ENCODE measurements around the gene OR1N1. TPM values are rescaled to one million over a fixed set of nuclear protein-coding genes. Genes with fewer than 3 reads are reported as not detected.

The OR1N1 gene, protein sequence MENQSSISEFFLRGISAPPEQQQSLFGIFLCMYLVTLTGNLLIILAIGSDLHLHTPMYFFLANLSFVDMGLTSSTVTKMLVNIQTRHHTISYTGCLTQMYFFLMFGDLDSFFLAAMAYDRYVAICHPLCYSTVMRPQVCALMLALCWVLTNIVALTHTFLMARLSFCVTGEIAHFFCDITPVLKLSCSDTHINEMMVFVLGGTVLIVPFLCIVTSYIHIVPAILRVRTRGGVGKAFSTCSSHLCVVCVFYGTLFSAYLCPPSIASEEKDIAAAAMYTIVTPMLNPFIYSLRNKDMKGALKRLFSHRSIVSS
- polyA plus RNA-seq (not detected in 3 replicates), polyA minus RNA-seq (not detected in 3 replicates)
- not detected for polyA plus RNA-seq (2011; ENCODE audit: low read depth)
- polyA plus RNA-seq (2011; cell fraction: cytosol; rRNA removed): not detected in 2 replicates
- not detected in 2 replicates for polyA plus RNA-seq (2011; cell fraction: nucleus; rRNA removed)
- not detected in 2 replicates for polyA plus RNA-seq (2012; ENCODE audit: low replicate concordance)
- not detected for polyA minus RNA-seq (2011; cell fraction: cytosol; rRNA and poly(A)+ RNA removed)
- polyA minus RNA-seq (2011; cell fraction: nucleus; rRNA and poly(A)+ RNA removed): not detected in 2 replicates

DNA sequence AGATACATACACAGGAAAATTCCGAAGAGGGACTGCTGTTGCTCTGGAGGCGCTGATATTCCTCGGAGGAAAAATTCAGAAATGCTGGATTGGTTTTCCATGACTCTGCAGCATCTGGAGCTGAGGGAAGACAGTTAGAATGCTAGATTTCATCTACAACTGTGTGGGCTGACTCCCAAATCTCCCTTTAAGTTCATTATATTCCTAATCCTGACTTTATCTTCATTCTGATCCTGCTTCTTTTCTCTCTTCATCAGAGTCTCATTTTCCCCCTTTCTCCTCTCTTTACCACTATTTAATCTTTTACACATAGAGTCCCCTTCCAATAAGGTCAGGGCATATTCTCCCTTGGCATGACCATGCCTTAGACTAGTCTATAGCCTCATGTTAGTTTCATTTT lies at the start of gene OR1N1:
TSS of gene OR1N1 (minus strand) at position 101 of the 400 bp plus-strand sequence. CDS start at position 101, 0 bp downstream.
- DNase-seq (ENCODE audit: low read depth, low spot score) (no peak), FAIRE-seq (no peak)
- no peaks in the 10 kb centered on the region for H3K27me3 ChIP-seq (ENCODE audit: control insufficient read depth, extremely low read depth, insufficient read depth, low read length)
- no peak within 1 kb of the TSS for H3K4me3 ChIP-seq (ENCODE audit: control insufficient read depth in 2 of 3, extremely low read depth in 1 of 3, insufficient read depth in 2 of 3, low read depth in 1 of 3, low read length in 3 of 3)
- H2AFZ ChIP-seq (ENCODE audit: control insufficient read depth, low read length): no peak within 1 kb of the TSS
- no peaks in the 10 kb centered on the region for H3K4me1 ChIP-seq (ENCODE audit: control insufficient read depth, extremely low read depth, insufficient read depth, low read length)
- H3K9me3 ChIP-seq (ENCODE audit: control insufficient read depth, low read depth, low read length): no peaks in the 10 kb centered on the region
- dilution Hi-C loops (cut with MboI; ENCODE audit: extremely low pct_ligation_motif_present, low sequenced_read_pairs): no loop called here
- H3K36me3 ChIP-seq (ENCODE audit: control insufficient read depth in 2 of 2, extremely low read depth in 1 of 2, insufficient read depth in 2 of 2, low read length in 2 of 2): no peaks in the 10 kb centered on the region
- H3K4me2 ChIP-seq (ENCODE audit: control insufficient read depth, extremely low read depth, insufficient read depth, low read depth, low read length): no peak within 1 kb of the TSS
- no peak within 1 kb of the TSS for H3K27ac ChIP-seq (ENCODE audit: control insufficient read depth, insufficient read depth, low read length)
- no peak for TF ChIP-seq EZH2 (IDR thresholded peaks at IDR 0.05; ENCODE audit: low read length)
- TF ChIP-seq, protein P1, sequence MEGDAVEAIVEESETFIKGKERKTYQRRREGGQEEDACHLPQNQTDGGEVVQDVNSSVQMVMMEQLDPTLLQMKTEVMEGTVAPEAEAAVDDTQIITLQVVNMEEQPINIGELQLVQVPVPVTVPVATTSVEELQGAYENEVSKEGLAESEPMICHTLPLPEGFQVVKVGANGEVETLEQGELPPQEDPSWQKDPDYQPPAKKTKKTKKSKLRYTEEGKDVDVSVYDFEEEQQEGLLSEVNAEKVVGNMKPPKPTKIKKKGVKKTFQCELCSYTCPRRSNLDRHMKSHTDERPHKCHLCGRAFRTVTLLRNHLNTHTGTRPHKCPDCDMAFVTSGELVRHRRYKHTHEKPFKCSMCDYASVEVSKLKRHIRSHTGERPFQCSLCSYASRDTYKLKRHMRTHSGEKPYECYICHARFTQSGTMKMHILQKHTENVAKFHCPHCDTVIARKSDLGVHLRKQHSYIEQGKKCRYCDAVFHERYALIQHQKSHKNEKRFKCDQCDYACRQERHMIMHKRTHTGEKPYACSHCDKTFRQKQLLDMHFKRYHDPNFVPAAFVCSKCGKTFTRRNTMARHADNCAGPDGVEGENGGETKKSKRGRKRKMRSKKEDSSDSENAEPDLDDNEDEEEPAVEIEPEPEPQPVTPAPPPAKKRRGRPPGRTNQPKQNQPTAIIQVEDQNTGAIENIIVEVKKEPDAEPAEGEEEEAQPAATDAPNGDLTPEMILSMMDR (optimal IDR thresholded peaks at IDR 0.05 in 1 of 3, IDR thresholded peaks at IDR 0.05 in 1 of 3, conservative IDR thresholded peaks at IDR 0.05 in 1 of 3; ENCODE audit: extremely low read depth in 1 of 3, insufficient read depth in 2 of 3, low read length in 3 of 3): no peak
- H3K9me1 ChIP-seq (ENCODE audit: control insufficient read depth, extremely low read depth, insufficient read depth, low read length): no peaks in the 10 kb centered on the region
- no peaks in the 10 kb centered on the region for H3K79me2 ChIP-seq (ENCODE audit: control insufficient read depth, insufficient read depth, low read length)
- H3K9ac ChIP-seq (ENCODE audit: control insufficient read depth, extremely low read depth, insufficient read depth, low read length): no peak within 1 kb of the TSS
- H4K20me1 ChIP-seq (ENCODE audit: control insufficient read depth, extremely low read depth, insufficient read depth, low read length): peaks cover 3% of the 10 kb centered on the region

DNA sequence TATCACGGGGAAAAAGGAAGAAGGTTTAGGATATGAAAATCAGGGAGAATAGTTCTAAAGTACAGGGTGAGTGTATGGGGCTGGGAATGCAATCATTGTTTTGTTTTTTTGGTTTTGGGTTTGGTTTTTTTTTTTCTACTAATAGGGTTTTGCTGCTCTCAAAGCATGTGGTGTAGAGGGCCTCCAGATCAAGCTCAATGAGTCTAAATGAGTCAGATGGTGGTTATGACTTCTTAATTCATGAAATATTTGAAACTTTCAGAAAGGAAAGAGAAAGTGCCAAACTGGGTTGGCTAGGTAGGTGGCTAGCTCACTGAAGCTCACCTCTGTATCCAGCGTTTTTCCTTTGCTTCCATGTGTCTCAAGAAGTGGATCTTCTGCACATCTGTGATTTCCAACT lies 45.4 kb upstream of the OR1N1 start:
- H3K9ac ChIP-seq (ENCODE audit: control insufficient read depth, extremely low read depth, insufficient read depth, low read length): no peak overlapping the region
- H3K9me3 ChIP-seq (ENCODE audit: control insufficient read depth, low read depth, low read length): no peaks in the 10 kb centered on the region
- dilution Hi-C loops (cut with MboI; ENCODE audit: extremely low pct_ligation_motif_present, low sequenced_read_pairs): no loop called here
- no peak overlapping the region for H2AFZ ChIP-seq (ENCODE audit: control insufficient read depth, low read length)
- DNase-seq (ENCODE audit: low read depth, low spot score) (no peak), FAIRE-seq (no peak)
- H3K4me2 ChIP-seq (ENCODE audit: control insufficient read depth, extremely low read depth, insufficient read depth, low read depth, low read length): no peak overlapping the region
- no peaks in the 10 kb centered on the region for H3K4me1 ChIP-seq (ENCODE audit: control insufficient read depth, extremely low read depth, insufficient read depth, low read length)
- no peak overlapping the region for H3K4me3 ChIP-seq (ENCODE audit: control insufficient read depth in 2 of 3, extremely low read depth in 1 of 3, insufficient read depth in 2 of 3, low read depth in 1 of 3, low read length in 3 of 3)
- no peaks in the 10 kb centered on the region for H4K20me1 ChIP-seq (ENCODE audit: control insufficient read depth, extremely low read depth, insufficient read depth, low read length)
- H3K9me1 ChIP-seq (ENCODE audit: control insufficient read depth, extremely low read depth, insufficient read depth, low read length): no peaks in the 10 kb centered on the region
- no peaks in the 10 kb centered on the region for H3K36me3 ChIP-seq (ENCODE audit: control insufficient read depth in 2 of 2, extremely low read depth in 1 of 2, insufficient read depth in 2 of 2, low read length in 2 of 2)
- no peak overlapping the region for H3K27ac ChIP-seq (ENCODE audit: control insufficient read depth, insufficient read depth, low read length)
- TF ChIP-seq, protein P1 (optimal IDR thresholded peaks at IDR 0.05 in 1 of 3, IDR thresholded peaks at IDR 0.05 in 1 of 3, conservative IDR thresholded peaks at IDR 0.05 in 1 of 3; ENCODE audit: extremely low read depth in 1 of 3, insufficient read depth in 2 of 3, low read length in 3 of 3): no peak
- no peak for TF ChIP-seq EZH2 (IDR thresholded peaks at IDR 0.05; ENCODE audit: low read length)
- H3K79me2 ChIP-seq (ENCODE audit: control insufficient read depth, insufficient read depth, low read length): no peaks in the 10 kb centered on the region
- no peaks in the 10 kb centered on the region for H3K27me3 ChIP-seq (ENCODE audit: control insufficient read depth, extremely low read depth, insufficient read depth, low read length)
